GM12875 (cell line): ENCODE data around the gene SH2D7.
"Not testable (repeated sequence)": the region's sequence is repeated elsewhere in the genome, so short reads cannot be mapped to it uniquely, and the experiment has no call there.

Experiments used
- H3K4me3 ChIP-seq: one replicate; pipeline ENCODE4 v1.5.1; 2011; ENCODE audit warnings: low read depth, low read length, control low read depth
- CTCF ChIP-seq: IDR thresholded peaks from 2 replicates; pipeline ENCODE4 v1.5.1; 2011; ENCODE audit warnings: low read depth, mild to moderate bottlenecking, control low read depth, inconsistent platforms, low read length, moderate library complexity, borderline replicate concordance; ENCODE audit not compliant: insufficient read depth

Gene SH2D7

GRCh38 chr15:78149068-78149804 is 56.9 kb downstream of the SH2D7 start, which contains the start of gene IDH3A:
TSS of gene IDH3A (plus strand) at chr15:78149362. CDS start at chr15:78149404, 42 bp downstream.
- TF ChIP-seq CTCF: no peak
- peak within 1 kb of the TSS; percentile 74 for H3K4me3 ChIP-seq

GRCh38 chr15:78149805-78150751 is 57.7 kb downstream of the SH2D7 start:
- no peak for TF ChIP-seq CTCF
- peak overlapping the region; percentile 74 for H3K4me3 ChIP-seq

GRCh38 chr15:78151075-78151474 is 58.7 kb downstream of the SH2D7 start:
- not testable (repeated sequence) for H3K4me3 ChIP-seq
